KMS-11 (cell line): ENCODE measurements around the gene EME2.

Experiments used
- H2AFZ ChIP-seq: fragments of 200-600 bp; sonication (generic); 2 replicates; pipeline ENCODE4 v1.6.1; 2016; ENCODE audit warnings: antibody characterized with exemption, mixed run types, low read depth
- H3K27ac ChIP-seq: fragments of 200-600 bp; sonication (generic); 2 replicates; pipeline ENCODE4 v1.6.1; 2016; ENCODE audit warnings: mild to moderate bottlenecking, mixed run types
- H3K27me3 ChIP-seq: fragments of 200-600 bp; sonication (generic); 2 replicates; pipeline ENCODE4 v1.6.1; 2017; ENCODE audit warnings: mild to moderate bottlenecking, low read depth, mixed run types, moderate library complexity; ENCODE audit not compliant: insufficient read depth
- H3K36me3 ChIP-seq: fragments of 200-600 bp; sonication (generic); 2 replicates; pipeline ENCODE4 v1.6.1; 2017; ENCODE audit warnings: mild to moderate bottlenecking, mixed run types; ENCODE audit not compliant: insufficient read depth
- H3K4me1 ChIP-seq: fragments of 200-600 bp; sonication (generic); 2 replicates; pipeline ENCODE4 v1.6.1; 2016; ENCODE audit warnings: mild to moderate bottlenecking, low read depth, mixed run types; ENCODE audit not compliant: poor library complexity, severe bottlenecking
- H3K4me2 ChIP-seq: fragments of 200-600 bp; sonication (generic); 2 replicates; pipeline ENCODE4 v1.7.0; 2016; ENCODE audit warnings: mild to moderate bottlenecking, mixed run types
- H3K4me3 ChIP-seq: fragments of 200-600 bp; sonication (generic); IDR thresholded peaks from 2 replicates; pipeline ENCODE4 v1.6.1; 2017; ENCODE audit warnings: low read depth, low read length, mixed read lengths; ENCODE audit not compliant: insufficient read depth
- H3K79me2 ChIP-seq: fragments of 200-600 bp; sonication (generic); 2 replicates; pipeline ENCODE4 v1.6.1; 2016; ENCODE audit warnings: low read depth, mixed run types; ENCODE audit not compliant: insufficient read depth
- H3K9ac ChIP-seq: fragments of 200-600 bp; sonication (generic); 2 replicates; pipeline ENCODE4 v1.6.1; 2016; ENCODE audit warnings: mild to moderate bottlenecking, mixed run types
- H4K20me1 ChIP-seq: fragments of 200-600 bp; sonication (generic); 2 replicates; pipeline ENCODE4 v1.6.1; 2016; ENCODE audit warnings: mild to moderate bottlenecking, mixed run types; ENCODE audit not compliant: insufficient read depth
- TF ChIP-seq, protein P1 (sequence below): fragments of 200-600 bp; sonication (generic); conservative IDR thresholded peaks from 2 replicates; pipeline ENCODE4 v1.6.1; 2017; ENCODE audit warnings: low read depth, mild to moderate bottlenecking, antibody characterized with exemption, low read length, moderate library complexity, mixed read lengths

EME2 gene

DNA sequence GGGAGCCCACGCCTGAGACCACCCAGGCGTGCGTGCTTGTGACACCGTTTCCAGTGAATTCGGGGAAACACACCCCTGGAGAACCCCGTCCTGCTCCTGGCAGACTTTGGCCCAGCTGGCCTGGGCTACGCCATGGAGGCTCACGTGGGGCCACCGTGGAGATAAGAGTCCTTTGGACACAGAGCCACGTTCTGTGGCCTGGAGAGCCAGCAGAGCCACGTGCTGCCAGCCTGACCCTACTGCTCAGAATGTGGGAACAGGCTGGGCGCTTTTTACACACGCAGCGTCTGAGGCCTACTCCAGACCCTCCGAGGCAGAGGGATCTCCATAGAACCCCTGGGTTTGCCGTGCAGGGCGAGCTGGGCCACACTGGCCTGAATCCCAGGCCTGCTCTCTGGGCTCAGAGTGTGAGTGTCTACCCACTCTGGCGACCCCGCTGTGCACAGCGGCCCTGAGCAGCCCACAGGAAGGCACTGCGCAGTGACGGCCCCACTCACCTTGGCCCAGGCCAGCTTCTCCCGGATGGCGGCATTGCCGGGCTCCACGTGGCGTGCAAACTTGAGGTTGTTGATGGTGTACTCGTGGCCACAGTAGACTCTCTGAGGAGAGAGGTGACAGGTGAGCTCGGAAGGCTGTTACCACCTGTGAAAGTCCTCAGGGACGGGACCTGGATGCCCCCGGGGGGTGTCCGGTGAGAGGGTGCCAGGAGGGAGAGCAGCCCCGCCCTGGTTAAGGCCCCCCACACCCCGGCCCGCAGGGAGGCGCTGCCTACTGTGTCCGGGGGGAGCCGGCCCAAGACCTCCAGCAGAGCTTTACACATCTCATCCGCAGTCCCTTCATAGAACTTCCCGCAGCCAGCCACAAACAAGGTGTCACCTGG is 44.0 kb downstream of the EME2 start:
- Histone ChIP-seq H4K20me1 (no peaks in the 10 kb centered on the region), H2AFZ (no peak overlapping the region), H3K4me3 (no peak overlapping the region), H3K79me2 (no peaks in the 10 kb centered on the region), H3K36me3 (no peaks in the 10 kb centered on the region), H3K27ac (no peak overlapping the region), H3K27me3 (no peaks in the 10 kb centered on the region), H3K9ac (no peak overlapping the region), H3K4me2 (no peak overlapping the region), H3K4me1 (no peaks in the 10 kb centered on the region)
- TF ChIP-seq, protein P1, sequence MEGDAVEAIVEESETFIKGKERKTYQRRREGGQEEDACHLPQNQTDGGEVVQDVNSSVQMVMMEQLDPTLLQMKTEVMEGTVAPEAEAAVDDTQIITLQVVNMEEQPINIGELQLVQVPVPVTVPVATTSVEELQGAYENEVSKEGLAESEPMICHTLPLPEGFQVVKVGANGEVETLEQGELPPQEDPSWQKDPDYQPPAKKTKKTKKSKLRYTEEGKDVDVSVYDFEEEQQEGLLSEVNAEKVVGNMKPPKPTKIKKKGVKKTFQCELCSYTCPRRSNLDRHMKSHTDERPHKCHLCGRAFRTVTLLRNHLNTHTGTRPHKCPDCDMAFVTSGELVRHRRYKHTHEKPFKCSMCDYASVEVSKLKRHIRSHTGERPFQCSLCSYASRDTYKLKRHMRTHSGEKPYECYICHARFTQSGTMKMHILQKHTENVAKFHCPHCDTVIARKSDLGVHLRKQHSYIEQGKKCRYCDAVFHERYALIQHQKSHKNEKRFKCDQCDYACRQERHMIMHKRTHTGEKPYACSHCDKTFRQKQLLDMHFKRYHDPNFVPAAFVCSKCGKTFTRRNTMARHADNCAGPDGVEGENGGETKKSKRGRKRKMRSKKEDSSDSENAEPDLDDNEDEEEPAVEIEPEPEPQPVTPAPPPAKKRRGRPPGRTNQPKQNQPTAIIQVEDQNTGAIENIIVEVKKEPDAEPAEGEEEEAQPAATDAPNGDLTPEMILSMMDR = no peak

DNA sequence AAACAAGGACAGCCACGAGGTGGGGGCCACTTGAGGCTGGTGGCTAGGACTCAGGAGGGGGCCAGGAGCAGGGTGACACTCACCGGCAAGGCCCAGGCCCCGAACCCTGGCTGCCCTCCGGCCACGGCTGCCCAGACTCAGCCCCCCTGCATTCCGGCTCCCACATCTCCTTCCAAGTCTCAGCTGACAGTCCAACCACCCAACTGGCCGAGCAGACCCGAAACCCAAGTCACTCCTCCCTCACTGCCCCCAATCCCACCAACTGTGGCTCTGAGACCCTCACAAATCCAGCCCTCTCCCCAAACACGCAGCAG is 44.6 kb downstream of the EME2 start:
- TF ChIP-seq, protein P1 = no peak
- Histone ChIP-seq H2AFZ (no peak overlapping the region), H3K79me2 (no peaks in the 10 kb centered on the region), H3K4me2 (no peak overlapping the region), H3K27ac (no peak overlapping the region), H4K20me1 (no peaks in the 10 kb centered on the region), H3K4me3 (no peak overlapping the region), H3K9ac (no peak overlapping the region), H3K27me3 (no peaks in the 10 kb centered on the region), H3K36me3 (no peaks in the 10 kb centered on the region), H3K4me1 (no peaks in the 10 kb centered on the region)

DNA sequence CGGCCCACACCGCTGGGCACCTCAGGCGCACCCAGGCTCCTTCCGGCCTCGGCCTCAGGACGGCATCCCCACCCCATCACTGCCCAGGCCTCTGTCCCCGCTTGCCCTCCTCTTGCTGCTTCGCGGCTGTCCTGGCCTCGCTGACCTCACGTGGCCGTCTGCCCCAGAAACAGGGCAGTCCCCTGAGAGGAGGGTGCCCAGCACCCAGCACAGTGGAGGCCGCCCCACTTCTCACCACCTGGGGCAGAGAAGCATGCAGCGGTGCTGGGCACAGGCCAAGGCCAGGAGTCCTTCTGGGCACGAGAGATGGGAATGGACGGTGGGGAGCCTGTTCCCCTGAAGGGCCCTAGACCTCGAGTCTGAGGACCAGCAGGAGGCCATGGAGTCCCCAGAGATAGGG is 45.1 kb downstream of the EME2 start:
- H3K9ac ChIP-seq = no peak overlapping the region
- H3K27me3 ChIP-seq = no peaks in the 10 kb centered on the region
- TF ChIP-seq, protein P1 = no peak
- no peaks in the 10 kb centered on the region for H3K79me2 ChIP-seq
- no peaks in the 10 kb centered on the region for H4K20me1 ChIP-seq
- H3K4me3 ChIP-seq = no peak overlapping the region
- no peaks in the 10 kb centered on the region for H3K36me3 ChIP-seq
- H3K4me2 ChIP-seq = no peak overlapping the region
- no peaks in the 10 kb centered on the region for H3K4me1 ChIP-seq
- no peak overlapping the region for H2AFZ ChIP-seq
- no peak overlapping the region for H3K27ac ChIP-seq

DNA sequence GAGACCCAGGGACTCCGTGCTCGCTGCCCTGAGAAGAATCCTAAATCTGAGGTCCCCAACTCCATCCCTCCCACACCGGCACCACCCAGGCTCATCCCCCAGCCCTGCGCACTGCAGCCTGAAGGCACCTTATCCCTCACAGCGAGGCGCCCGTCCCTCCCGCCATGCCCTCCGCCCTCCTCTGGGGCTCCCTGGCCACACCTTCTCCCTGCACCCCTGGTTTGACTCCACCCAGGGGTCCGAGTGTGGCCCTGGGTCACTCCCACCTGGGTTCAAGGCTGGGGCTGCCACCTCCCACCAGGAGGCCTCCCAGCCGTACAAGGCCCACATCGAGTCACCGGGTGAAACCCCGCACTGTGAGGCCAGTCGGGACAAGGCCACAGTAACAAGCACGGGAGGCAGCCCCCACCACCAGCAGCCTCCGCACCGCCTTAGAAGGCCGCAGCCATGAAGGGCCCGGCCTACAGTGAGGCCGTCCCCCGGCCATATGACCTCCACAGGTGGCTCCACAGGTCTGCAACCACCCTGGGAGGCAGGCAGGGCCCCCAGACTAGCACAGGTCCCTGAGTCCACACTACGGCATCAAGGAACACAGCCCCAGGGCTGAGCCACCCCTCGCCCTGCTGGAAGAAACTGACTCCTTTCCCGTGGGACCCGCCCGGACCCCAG is 45.7 kb downstream of the EME2 start:
- Histone ChIP-seq H3K79me2 (no peaks in the 10 kb centered on the region), H3K27me3 (no peaks in the 10 kb centered on the region), H3K4me1 (no peaks in the 10 kb centered on the region), H3K36me3 (no peaks in the 10 kb centered on the region), H3K4me2 (no peak overlapping the region), H3K4me3 (no peak overlapping the region), H3K9ac (no peak overlapping the region), H3K27ac (no peak overlapping the region), H2AFZ (no peak overlapping the region), H4K20me1 (no peaks in the 10 kb centered on the region)
- TF ChIP-seq, protein P1 = no peak
